Natural killer cell (primary cell): Measurements from ENCODE around the gene DGKZ. TPM values are rescaled to one million over a fixed set of nuclear protein-coding genes. Genes with fewer than 3 reads are reported as not detected.

ENCODE experiments used
- ATAC-seq, 3 donors: fragments of 150-1000 bp in 2 of 3; fragments of 200-7000 bp in 1 of 3; cut with Tn5 transposase; 1 replicate in 1 of 3; 2 replicates in 2 of 3; pipeline ENCODE4 v1.10.0; 2021; ENCODE audit warnings: mild to moderate bottlenecking in 2 of 3, moderate library complexity in 2 of 3
- DNase-seq, 2 donors: peaks; one replicate each; pipeline versions ENCODE4 v3.0.0 to v3.0.0-alpha.2; 2013 to 2021; ENCODE audit warnings: mixed read lengths in 1 of 2
- H3K27ac ChIP-seq: one replicate; pipeline ENCODE4 v1.5.1; 2013; ENCODE audit warnings: mild to moderate bottlenecking, low read length
- H3K27me3 ChIP-seq: one replicate; pipeline ENCODE4 v1.6.1; 2013; ENCODE audit warnings: low read length; ENCODE audit not compliant: control insufficient read depth, insufficient read depth
- H3K36me3 ChIP-seq: one replicate; pipeline ENCODE4 v1.6.1; 2013; ENCODE audit warnings: low read length; ENCODE audit not compliant: control insufficient read depth, insufficient read depth
- H3K4me1 ChIP-seq: one replicate; pipeline ENCODE4 v1.6.1; 2013; ENCODE audit warnings: low read length; ENCODE audit not compliant: control insufficient read depth, insufficient read depth
- H3K4me3 ChIP-seq: one replicate; pipeline ENCODE4 v1.5.1; 2013; ENCODE audit warnings: low read length
- H3K9me3 ChIP-seq: one replicate; pipeline ENCODE4 v1.6.1; 2013; ENCODE audit warnings: low read length; ENCODE audit not compliant: control insufficient read depth, insufficient read depth
- H3K27ac Mint-ChIP-seq, 2 donors: one replicate each; pipeline ENCODE4 v1.8.0; 2022; ENCODE audit warnings: mild to moderate bottlenecking in 2 of 2, mixed read lengths in 2 of 2, moderate library complexity in 1 of 2
- H3K27me3 Mint-ChIP-seq, 2 donors: one replicate each; pipeline ENCODE4 v1.8.0; 2022; ENCODE audit warnings: low read depth in 2 of 2, mixed read lengths in 2 of 2
- H3K36me3 Mint-ChIP-seq: one replicate; pipeline ENCODE4 v1.8.0; 2022; ENCODE audit warnings: mixed read lengths
- H3K4me1 Mint-ChIP-seq, 2 donors: one replicate each; pipeline ENCODE4 v1.8.0; 2022; ENCODE audit warnings: mixed read lengths in 2 of 2
- H3K4me3 Mint-ChIP-seq: one replicate; pipeline ENCODE4 v1.8.0; 2022; ENCODE audit warnings: mild to moderate bottlenecking, moderate library complexity, mixed read lengths
- H3K9me3 Mint-ChIP-seq, 2 donors: one replicate each; pipeline ENCODE4 v1.8.0; 2022; ENCODE audit warnings: mixed read lengths in 2 of 2
- WGBS: methylation state at CpG from one replicate; pipeline ENCODE4 v1.1.7; 2013; ENCODE audit warnings: missing lambda C conversion rate; ENCODE audit not compliant: insufficient coverage; 5-methylcytosine and 5-hydroxymethylcytosine counted together
- intact Hi-C: fragments of 100-400 bp; cut with micrococcal nuclease; formaldehyde crosslinking; loops from one replicate; pipeline ENCODE4 v1.14.2; 2022
- total RNA-seq, 4 donors: library from RNA; stranded (reverse); fragments of 120-200 nt in 1 of 4; gene quantifications; one replicate each; pipeline versions ENCODE4 v1.2.3 to v1.2.4, GENCODE V29; 2013 to 2022
- TF ChIP-seq, protein P1 (sequence below): fragments of 200-600 bp; IDR thresholded peaks from one replicate; pipeline ENCODE4 v1.8.0; 2022; ENCODE audit warnings: antibody characterized with exemption

DGKZ gene
- total RNA-seq, 3 donors from 2014 or later (not counting 1 experiment from before 2014, with no cell fraction given) = 307 to 377 (median 350) TPM

DNA sequence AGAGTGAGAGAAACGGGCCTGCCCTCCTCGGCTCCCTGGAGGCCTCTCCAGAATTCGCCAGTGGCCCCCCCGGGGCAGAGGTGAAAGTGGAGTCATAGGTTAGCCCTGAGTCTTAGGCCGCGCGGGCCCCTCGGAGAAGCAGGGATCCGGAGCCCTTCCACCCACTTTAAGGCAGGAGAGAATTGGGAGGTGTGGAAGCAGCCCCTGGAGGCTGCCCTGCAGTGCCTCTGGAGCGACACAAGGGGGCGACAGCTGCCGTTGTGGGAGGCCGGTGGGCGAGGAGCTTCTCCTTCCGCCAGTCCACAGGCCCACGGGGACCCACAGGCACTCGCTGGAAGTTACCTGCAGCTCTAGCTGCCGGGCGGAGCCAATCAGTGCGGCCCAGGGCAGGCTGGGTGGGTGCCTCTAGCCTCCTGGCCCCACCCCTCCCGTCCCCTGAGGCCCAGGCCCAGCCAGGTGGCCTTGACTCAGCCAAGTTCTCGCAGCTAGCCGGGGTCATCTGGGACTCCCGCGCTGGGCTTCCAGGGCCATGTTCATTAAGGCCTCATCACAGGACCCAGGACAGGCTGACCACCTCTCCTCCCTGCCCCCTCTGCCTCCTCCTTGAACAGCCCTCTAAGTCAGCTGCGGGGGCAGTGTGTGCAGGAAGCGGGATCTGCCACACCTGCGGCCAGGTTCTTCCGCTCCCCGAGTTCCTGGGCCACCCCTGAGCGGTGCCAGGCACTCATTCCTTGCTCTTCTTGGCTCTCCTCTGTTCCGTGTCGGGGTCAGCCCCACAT is 5.0 kb downstream of the DGKZ start:
- H3K36me3 ChIP-seq = peaks cover 32% of the 10 kb centered on the region
- 64% methylated on average over 33 of the region's 33 CpGs for WGBS
- Mint-ChIP-seq H3K4me1 (peaks cover 73 to 82% of the 10 kb centered on the region in 2 donors), H3K4me3 (peak overlapping the region; percentile 78), H3K27me3 (no peaks in the 10 kb centered on the region), H3K27ac (peak overlapping the region; percentile 84 to 87), H3K36me3 (no peaks in the 10 kb centered on the region), H3K9me3 (no peaks in the 10 kb centered on the region)
- H3K9me3 ChIP-seq = no peaks in the 10 kb centered on the region
- intact Hi-C loops = loop anchor here (1.0 kb wide), 1 partner anchor 15 kb away; no protein-coding TSS in a partner anchor
- DNase-seq (peak; percentile 68 to 92), ATAC-seq (peak; percentile 22 to 35 (median 25))
- peaks cover 89% of the 10 kb centered on the region for H3K4me1 ChIP-seq
- peak overlapping the region; percentile 41 for H3K27ac ChIP-seq
- H3K4me3 ChIP-seq = peak overlapping the region; percentile 11
- H3K27me3 ChIP-seq = no peaks in the 10 kb centered on the region
- TF ChIP-seq, protein P1, sequence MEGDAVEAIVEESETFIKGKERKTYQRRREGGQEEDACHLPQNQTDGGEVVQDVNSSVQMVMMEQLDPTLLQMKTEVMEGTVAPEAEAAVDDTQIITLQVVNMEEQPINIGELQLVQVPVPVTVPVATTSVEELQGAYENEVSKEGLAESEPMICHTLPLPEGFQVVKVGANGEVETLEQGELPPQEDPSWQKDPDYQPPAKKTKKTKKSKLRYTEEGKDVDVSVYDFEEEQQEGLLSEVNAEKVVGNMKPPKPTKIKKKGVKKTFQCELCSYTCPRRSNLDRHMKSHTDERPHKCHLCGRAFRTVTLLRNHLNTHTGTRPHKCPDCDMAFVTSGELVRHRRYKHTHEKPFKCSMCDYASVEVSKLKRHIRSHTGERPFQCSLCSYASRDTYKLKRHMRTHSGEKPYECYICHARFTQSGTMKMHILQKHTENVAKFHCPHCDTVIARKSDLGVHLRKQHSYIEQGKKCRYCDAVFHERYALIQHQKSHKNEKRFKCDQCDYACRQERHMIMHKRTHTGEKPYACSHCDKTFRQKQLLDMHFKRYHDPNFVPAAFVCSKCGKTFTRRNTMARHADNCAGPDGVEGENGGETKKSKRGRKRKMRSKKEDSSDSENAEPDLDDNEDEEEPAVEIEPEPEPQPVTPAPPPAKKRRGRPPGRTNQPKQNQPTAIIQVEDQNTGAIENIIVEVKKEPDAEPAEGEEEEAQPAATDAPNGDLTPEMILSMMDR = peak; percentile 99

DNA sequence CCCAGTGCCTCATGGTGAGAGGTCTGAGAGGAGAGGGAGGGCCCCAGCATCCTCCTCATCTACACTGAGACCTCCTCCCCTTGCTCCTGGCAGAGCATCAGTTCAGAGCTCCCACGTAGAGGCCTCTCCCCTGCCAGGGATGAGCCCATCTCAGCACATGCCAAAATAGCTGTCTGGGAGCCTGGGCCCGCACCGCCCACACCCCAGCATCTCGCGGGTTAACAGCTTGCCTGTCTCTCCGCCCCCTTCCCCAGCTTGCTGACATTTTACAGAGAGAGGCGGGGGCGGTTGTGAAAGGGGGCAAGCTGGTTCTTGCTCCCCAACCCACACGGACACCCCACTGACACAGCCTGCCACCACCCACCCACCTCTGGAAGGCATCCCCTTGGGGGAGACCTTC is 6.4 kb downstream of the DGKZ start:
- H3K27me3 Mint-ChIP-seq = no peaks in the 10 kb centered on the region
- Histone ChIP-seq H3K36me3 (peaks cover 32% of the 10 kb centered on the region), H3K4me1 (peaks cover 90% of the 10 kb centered on the region), H3K9me3 (no peaks in the 10 kb centered on the region), H3K27me3 (no peaks in the 10 kb centered on the region), H3K4me3 (no peak overlapping the region), H3K27ac (peak overlapping the region; percentile 27)
- DNase-seq (peak in 1 of 2 donors; percentile 44), ATAC-seq (no peak)
- intact Hi-C loops = no loop called here
- WGBS = 51% methylated on average over 9 of the region's 9 CpGs
- TF ChIP-seq, protein P1 = no peak
- peaks cover 77 to 85% of the 10 kb centered on the region in 2 donors for H3K4me1 Mint-ChIP-seq
- H3K27ac Mint-ChIP-seq = peak overlapping the region; percentile 84 to 87
- no peak overlapping the region for H3K4me3 Mint-ChIP-seq
- no peaks in the 10 kb centered on the region for H3K9me3 Mint-ChIP-seq
- no peaks in the 10 kb centered on the region for H3K36me3 Mint-ChIP-seq

DNA sequence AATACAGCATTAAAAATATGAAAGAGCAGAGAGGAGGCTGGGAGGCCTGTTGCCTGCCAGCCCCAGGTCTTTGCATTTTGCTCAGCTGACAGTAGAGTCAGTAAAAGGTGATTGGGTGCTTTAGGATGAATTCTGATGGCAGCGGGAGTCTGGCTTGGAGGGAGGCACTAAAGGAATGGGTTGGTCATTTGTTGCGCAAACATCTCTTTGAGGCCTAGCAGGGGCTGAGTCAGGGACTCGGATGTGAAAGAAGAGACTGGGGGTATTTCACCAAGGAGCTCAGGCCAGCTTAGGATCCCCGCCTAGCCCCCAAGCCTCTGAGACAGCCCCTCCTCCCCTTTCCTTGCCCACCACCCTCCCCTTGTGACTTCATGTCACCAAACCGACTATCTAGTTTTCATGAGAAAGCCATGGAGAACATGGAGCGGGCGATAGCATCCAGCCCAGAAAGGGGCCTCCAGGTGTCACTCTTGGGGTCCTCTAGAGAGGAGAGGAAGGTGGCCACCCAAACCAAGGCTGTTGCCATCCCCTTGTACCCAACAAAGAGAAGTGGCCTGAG is 9.7 kb downstream of the DGKZ start:
- peak overlapping the region; percentile 26 for H3K27ac ChIP-seq
- peak overlapping the region; percentile 60 for H3K4me3 Mint-ChIP-seq
- H3K36me3 ChIP-seq = peaks cover 24% of the 10 kb centered on the region

More for the DNA sequence above, 9.7 kb downstream of the DGKZ start:
- no peak for DNase-seq
- no peaks in the 10 kb centered on the region for H3K27me3 Mint-ChIP-seq
- peak overlapping the region; percentile 87 to 89 for H3K27ac Mint-ChIP-seq
- H3K9me3 Mint-ChIP-seq = no peaks in the 10 kb centered on the region
- Histone ChIP-seq H3K4me3 (no peak overlapping the region), H3K27me3 (no peaks in the 10 kb centered on the region), H3K9me3 (no peaks in the 10 kb centered on the region), H3K4me1 (peaks cover 76% of the 10 kb centered on the region)
- ATAC-seq = no peak
- TF ChIP-seq, protein P1 = no peak
- intact Hi-C loops = no loop called here
- WGBS = 87% methylated on average over 7 of the region's 7 CpGs
- H3K4me1 Mint-ChIP-seq = peaks cover 59 to 70% of the 10 kb centered on the region in 2 donors
- H3K36me3 Mint-ChIP-seq = no peaks in the 10 kb centered on the region
